Subcutaneous adipose tissue (tissue), 4 donors: ENCODE data around the gene IFNE. TPM values are rescaled to one million over a fixed set of nuclear protein-coding genes. Genes with fewer than 3 reads are reported as not detected.

Source experiments
- total RNA-seq, 4 donors: library from RNA; depleted of rRNA; stranded (reverse); fragments of >200 nt; gene quantifications; one replicate each; pipeline ENCODE4 v1.1.0, GENCODE V29; 2016
- TF ChIP-seq, protein P1 (sequence below): fragments of 450-650 bp; IDR thresholded peaks from one replicate; pipeline ENCODE4 v1.5.1; 2016; ENCODE audit warnings: low read depth, mild to moderate bottlenecking, control low read depth, antibody characterized with exemption, moderate library complexity

IFNE gene
- total RNA-seq, 4 donors from 2014 or later, result not detected

DNA sequence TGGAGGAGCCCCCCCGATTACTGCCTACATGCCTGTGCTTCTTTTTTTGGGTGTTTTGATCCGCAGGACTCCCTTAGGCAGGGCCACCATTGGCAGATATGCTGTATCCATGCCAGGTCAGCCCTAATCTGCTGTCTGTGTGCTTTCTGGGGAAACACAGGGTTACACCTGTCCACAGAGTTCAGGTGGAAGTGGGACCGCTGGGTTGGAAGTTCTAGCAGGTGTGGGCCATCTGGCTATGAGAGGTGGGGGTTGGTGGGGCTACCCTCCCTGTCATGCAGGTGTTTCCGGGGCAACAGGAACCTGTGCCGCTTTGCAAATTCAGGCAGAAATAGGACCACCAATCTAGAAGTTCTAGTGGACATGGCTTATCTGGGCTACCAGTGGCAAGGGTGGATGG is 17.0 kb downstream of the IFNE start:
- TF ChIP-seq, protein P1, sequence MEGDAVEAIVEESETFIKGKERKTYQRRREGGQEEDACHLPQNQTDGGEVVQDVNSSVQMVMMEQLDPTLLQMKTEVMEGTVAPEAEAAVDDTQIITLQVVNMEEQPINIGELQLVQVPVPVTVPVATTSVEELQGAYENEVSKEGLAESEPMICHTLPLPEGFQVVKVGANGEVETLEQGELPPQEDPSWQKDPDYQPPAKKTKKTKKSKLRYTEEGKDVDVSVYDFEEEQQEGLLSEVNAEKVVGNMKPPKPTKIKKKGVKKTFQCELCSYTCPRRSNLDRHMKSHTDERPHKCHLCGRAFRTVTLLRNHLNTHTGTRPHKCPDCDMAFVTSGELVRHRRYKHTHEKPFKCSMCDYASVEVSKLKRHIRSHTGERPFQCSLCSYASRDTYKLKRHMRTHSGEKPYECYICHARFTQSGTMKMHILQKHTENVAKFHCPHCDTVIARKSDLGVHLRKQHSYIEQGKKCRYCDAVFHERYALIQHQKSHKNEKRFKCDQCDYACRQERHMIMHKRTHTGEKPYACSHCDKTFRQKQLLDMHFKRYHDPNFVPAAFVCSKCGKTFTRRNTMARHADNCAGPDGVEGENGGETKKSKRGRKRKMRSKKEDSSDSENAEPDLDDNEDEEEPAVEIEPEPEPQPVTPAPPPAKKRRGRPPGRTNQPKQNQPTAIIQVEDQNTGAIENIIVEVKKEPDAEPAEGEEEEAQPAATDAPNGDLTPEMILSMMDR, result no peak

DNA sequence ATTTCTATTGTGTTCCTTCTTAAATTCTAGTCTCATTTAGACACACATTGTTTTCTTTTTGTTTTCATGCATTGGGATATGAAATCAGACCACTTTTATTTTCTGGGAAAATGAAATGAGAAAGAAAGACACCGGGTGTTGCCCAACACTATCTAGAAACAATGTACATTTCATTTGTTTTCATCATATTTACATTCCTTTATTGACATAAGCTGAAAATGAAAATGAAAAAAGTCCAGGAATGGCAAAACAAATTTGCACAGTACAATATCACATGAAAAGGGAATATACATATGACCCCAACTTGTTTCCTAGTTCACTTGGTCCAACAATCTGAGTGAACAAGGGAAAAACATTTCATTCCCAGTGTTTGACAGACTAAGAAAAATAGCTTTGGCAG is 20.7 kb downstream of the IFNE start:
- TF ChIP-seq, protein P1, result no peak

DNA sequence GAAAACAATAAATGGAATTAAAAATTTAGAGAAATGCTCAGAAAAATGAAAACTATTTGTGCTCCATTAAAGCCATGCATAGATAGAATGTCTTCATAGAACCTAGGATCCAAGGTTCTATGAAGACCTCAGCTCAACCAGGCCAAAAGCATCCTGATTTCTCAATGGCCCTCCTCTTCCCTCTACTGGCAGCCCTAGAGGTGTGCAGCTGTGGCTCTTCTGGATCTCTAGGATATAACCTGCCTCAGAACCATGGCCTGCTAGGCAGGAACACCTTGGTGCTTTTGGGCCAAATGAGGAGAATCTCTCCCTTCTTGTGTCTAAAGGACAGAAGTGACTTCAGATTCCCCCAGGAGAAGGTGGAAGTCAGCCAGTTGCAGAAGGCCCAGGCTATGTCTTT is 26.8 kb downstream of the IFNE start:
- TF ChIP-seq, protein P1, result no peak

DNA sequence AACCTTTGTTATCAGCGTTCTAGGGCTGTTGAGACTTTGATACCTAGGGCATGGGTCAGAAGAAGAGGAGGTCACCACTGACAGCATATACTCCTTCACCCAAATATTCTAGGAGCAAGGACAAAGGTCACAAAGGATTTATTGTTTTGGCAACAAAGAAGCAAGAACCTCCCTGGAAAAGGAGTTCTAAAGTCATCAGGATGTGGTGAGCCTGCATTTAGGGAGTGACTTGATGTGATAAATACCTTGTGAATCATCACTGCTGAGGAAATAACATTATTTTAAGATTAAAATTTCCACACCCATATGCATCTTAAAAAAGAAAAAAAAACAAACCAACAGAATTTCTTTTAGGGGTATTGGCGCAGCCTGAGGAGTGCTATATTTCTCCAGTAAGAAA is 28.0 kb downstream of the IFNE start:
- TF ChIP-seq, protein P1, result no peak

DNA sequence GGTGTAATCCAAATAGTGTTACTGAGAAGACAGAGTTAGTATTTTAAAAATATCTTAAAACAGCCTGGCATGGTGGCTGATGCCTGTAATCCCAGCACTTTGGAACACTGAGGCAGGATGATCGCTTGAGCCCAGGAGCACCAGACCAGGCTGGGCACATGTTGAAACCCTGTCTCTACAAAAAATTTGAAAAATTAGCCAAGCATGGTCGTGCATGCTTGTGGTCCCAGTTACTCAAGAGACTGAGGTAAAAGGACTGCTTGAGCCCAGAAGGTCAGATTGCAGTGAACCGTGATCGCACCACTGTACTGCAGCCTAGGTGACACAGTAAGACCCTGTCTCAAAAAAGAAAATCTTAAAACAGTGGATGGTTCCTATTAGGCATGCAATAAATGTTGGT is 29.4 kb downstream of the IFNE start:
- TF ChIP-seq, protein P1, result no peak

DNA sequence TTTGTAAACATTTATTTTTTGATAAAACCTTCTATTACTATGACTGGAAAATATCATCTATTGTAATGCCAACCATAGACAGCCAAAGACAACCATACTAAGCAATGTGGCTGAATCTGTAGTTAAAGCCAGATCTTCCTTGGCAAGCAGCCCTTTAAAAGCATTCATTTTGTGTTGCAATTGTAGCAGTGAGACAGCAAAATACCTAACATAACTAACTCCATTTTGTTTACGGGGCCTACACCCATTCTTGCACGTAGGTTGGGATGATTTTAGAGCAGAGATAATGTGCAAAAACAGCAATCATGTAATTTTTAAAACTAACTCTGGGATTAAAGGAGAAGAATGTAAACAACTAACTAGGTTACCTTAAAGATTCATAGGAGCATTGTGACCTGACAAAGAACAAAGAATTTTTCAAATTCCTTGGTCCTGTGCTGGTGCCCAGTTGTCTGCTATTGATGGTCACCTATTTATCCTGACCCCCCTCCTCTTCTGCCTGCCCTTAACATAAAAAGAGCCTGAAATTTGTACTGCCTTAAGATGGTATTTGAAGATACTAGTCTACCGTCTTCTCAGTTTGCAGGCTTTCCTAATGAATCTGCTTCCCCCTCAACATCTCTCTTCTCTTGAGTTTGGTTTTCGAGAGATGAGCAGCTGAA is 31.2 kb downstream of the IFNE start:
- TF ChIP-seq, protein P1, result no peak

DNA sequence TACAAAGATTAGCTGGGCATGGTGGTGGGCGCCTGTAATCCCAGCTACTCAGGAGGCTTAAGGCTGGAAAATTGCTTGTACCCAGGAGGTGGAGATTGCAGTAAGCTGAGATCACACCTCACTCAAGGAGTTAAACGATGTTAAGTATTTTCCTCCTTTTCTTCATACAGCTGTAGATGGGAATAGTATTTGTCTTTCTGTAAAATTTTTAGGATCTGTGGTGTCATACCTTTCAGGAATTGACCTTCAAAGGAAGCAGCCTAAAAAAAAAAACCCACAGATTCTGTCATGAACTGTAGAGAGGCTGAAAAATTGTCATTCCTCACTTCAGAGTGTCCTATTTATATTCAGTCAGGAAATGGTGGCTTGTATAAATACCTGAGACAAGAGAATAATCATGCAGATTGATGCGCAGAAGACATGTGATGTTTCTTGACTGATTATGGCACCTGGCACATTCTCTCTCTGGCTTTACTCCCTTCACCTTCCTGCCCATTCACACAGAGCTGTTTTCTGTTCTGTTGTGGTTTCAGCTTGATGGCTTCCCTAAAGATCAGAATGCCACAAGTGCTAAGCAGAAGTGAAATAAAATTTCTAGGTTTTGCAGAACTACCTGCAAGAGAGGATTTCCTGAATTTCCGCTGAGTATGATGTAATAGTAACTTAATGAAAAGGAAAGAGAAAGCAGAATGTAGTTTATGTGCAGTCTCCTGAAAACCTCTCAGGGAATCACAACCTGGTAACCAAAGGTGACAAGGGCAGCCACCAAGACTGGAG is 38.1 kb downstream of the IFNE start:
- TF ChIP-seq, protein P1, result no peak
